COLO829 (cell line): Measurements from ENCODE around the gene ADAMTS14.

Experiments
- DNase-seq: peaks from one replicate; pipeline ENCODE4 v3.0.0; 2012; ENCODE audit warnings: low spot score

The ADAMTS14 gene

GRCh38 chr10:70692043-70692603 is 19.8 kb downstream of the ADAMTS14 start:
- no peak for DNase-seq

GRCh38 chr10:70693619-70694335 is 21.5 kb downstream of the ADAMTS14 start:
- DNase-seq, result no peak

GRCh38 chr10:70694418-70695141 is 22.3 kb downstream of the ADAMTS14 start:
- DNase-seq, result no peak

GRCh38 chr10:70695241-70696030 is 23.1 kb downstream of the ADAMTS14 start:
- DNase-seq, result no peak

- DNase-seq, result no peak
These were observed 25.9 kb downstream of the ADAMTS14 start for GRCh38 chr10:70698211-70698610.

- DNase-seq, result no peak
These were observed 26.9 kb downstream of the ADAMTS14 start for GRCh38 chr10:70699063-70699658.

- DNase-seq, result no peak
These were observed 27.4 kb downstream of the ADAMTS14 start for GRCh38 chr10:70699659-70700174.

GRCh38 chr10:70702190-70702763 is 30.0 kb downstream of the ADAMTS14 start:
- DNase-seq, result no peak

GRCh38 chr10:70704211-70704610 is 31.9 kb downstream of the ADAMTS14 start:
- DNase-seq, result no peak

GRCh38 chr10:70705121-70705861 is 33.0 kb downstream of the ADAMTS14 start:
- no peak for DNase-seq

GRCh38 chr10:70711177-70711576 is 38.9 kb downstream of the ADAMTS14 start:
- DNase-seq, result no peak

- no peak for DNase-seq
These were observed 39.6 kb downstream of the ADAMTS14 start for GRCh38 chr10:70711911-70712310.

GRCh38 chr10:70714245-70714644 is 41.9 kb downstream of the ADAMTS14 start:
- no peak for DNase-seq

GRCh38 chr10:70714951-70715350 is 42.6 kb downstream of the ADAMTS14 start:
- no peak for DNase-seq

GRCh38 chr10:70715853-70716795 is 43.8 kb downstream of the ADAMTS14 start:
- DNase-seq, result peak; percentile 10

- DNase-seq, result no peak
These were observed 50.6 kb downstream of the ADAMTS14 start for GRCh38 chr10:70722820-70723424.

- DNase-seq, result no peak
These were observed 51.5 kb downstream of the ADAMTS14 start for GRCh38 chr10:70723771-70724170.

- DNase-seq, result peak; percentile 8
These were observed 54.7 kb downstream of the ADAMTS14 start for GRCh38 chr10:70726909-70727495.

GRCh38 chr10:70728328-70728727 is 56.0 kb downstream of the ADAMTS14 start:
- no peak for DNase-seq
